ENCODE measurements around the gene MTREX.

- TF ChIP-seq CTCF (conservative IDR thresholded peaks at IDR 0.05; ENCODE audit: low read depth, low read length) (no peak), EZH2 (IDR thresholded peaks at IDR 0.05; ENCODE audit: low read length, unreplicated experiment) (no peak)
These were observed 144.2 kb downstream of the MTREX start for GRCh38 chr5:55451976-55452375.
